ENCODE data around the gene BEST4. TPM values are rescaled to one million over a fixed set of nuclear protein-coding genes. Genes with fewer than 3 reads are reported as not detected.
A peak's percentile ranks its signal among the peaks of the same experiment; 100 is the strongest.

The BEST4 gene
- polyA plus RNA-seq, 1 donor (not counting 4 experiments of a cell fraction or from before 2014, with no cell fraction given), result 0.14 TPM

DNA sequence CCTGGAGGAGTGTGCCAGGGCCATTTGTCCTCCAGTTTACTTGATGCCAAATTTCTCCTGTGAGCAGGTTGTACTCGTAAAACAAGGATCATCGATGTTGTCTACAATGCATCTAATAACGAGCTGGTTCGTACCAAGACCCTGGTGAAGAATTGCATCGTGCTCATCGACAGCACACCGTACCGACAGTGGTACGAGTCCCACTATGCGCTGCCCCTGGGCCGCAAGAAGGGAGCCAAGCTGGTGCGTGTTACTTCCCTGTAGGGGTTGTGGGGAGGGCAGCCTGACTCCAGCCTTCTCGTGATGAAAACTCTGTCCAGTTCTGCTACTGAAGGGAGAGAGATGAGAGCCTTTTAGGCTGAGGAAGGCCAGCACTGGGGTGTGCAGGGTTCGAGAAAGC, 10.4 kb downstream of the BEST4 start:
- DNase-seq (ENCODE audit: low read depth, low spot score) (no peak), FAIRE-seq (no peak)
- peak overlapping the region; percentile 92 for H3K9ac ChIP-seq (ENCODE audit: control insufficient read depth, extremely low read depth, insufficient read depth, low read length)
- no peak overlapping the region for H2AFZ ChIP-seq (ENCODE audit: control insufficient read depth, low read length)
- H3K27ac ChIP-seq (ENCODE audit: control insufficient read depth, insufficient read depth, low read length), result no peak overlapping the region
- H3K27me3 ChIP-seq (ENCODE audit: control insufficient read depth, extremely low read depth, insufficient read depth, low read length), result no peaks in the 10 kb centered on the region
- TF ChIP-seq EZH2 (IDR thresholded peaks at IDR 0.05; ENCODE audit: low read length), result no peak
- TF ChIP-seq, protein P1, sequence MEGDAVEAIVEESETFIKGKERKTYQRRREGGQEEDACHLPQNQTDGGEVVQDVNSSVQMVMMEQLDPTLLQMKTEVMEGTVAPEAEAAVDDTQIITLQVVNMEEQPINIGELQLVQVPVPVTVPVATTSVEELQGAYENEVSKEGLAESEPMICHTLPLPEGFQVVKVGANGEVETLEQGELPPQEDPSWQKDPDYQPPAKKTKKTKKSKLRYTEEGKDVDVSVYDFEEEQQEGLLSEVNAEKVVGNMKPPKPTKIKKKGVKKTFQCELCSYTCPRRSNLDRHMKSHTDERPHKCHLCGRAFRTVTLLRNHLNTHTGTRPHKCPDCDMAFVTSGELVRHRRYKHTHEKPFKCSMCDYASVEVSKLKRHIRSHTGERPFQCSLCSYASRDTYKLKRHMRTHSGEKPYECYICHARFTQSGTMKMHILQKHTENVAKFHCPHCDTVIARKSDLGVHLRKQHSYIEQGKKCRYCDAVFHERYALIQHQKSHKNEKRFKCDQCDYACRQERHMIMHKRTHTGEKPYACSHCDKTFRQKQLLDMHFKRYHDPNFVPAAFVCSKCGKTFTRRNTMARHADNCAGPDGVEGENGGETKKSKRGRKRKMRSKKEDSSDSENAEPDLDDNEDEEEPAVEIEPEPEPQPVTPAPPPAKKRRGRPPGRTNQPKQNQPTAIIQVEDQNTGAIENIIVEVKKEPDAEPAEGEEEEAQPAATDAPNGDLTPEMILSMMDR (optimal IDR thresholded peaks at IDR 0.05 in 1 of 3, IDR thresholded peaks at IDR 0.05 in 1 of 3, conservative IDR thresholded peaks at IDR 0.05 in 1 of 3; ENCODE audit: extremely low read depth in 1 of 3, insufficient read depth in 2 of 3, low read length in 3 of 3), result no peak
- peaks cover 19% of the 10 kb centered on the region for H4K20me1 ChIP-seq (ENCODE audit: control insufficient read depth, extremely low read depth, insufficient read depth, low read length)
- H3K9me1 ChIP-seq (ENCODE audit: control insufficient read depth, extremely low read depth, insufficient read depth, low read length), result peaks cover 2% of the 10 kb centered on the region
- peak overlapping the region; percentile 85 to 94 (median 92) for H3K4me3 ChIP-seq (ENCODE audit: control insufficient read depth in 2 of 3, extremely low read depth in 1 of 3, insufficient read depth in 2 of 3, low read depth in 1 of 3, low read length in 3 of 3)
- peaks cover 26 to 47% of the 10 kb centered on the region in 2 experiments for H3K36me3 ChIP-seq (ENCODE audit: control insufficient read depth in 2 of 2, extremely low read depth in 1 of 2, insufficient read depth in 2 of 2, low read length in 2 of 2)
- H3K79me2 ChIP-seq (ENCODE audit: control insufficient read depth, insufficient read depth, low read length), result peaks cover 36% of the 10 kb centered on the region
- peak overlapping the region; percentile 92 for H3K4me2 ChIP-seq (ENCODE audit: control insufficient read depth, extremely low read depth, insufficient read depth, low read depth, low read length)
- dilution Hi-C loops (cut with MboI; ENCODE audit: extremely low pct_ligation_motif_present, low sequenced_read_pairs), result no loop called here
- no peaks in the 10 kb centered on the region for H3K9me3 ChIP-seq (ENCODE audit: control insufficient read depth, low read depth, low read length)
- peaks cover 17% of the 10 kb centered on the region for H3K4me1 ChIP-seq (ENCODE audit: control insufficient read depth, extremely low read depth, insufficient read depth, low read length)

DNA sequence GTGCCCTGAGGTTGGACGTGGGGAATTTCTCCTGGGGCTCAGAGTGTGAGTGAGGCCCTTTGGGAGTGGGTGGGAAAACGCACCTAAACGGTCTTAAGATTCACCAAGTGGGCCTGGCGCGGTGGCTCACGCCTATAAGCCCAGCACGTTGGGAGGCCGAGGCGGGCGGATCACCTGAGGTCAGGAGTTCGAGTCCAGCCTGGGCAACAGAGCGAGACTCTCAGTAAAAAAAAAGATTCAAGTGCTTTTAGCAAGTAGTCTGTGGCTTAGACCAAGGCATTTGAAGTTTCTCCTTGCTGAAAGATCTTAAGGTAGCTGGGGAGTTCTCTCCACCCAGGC, 11.3 kb downstream of the BEST4 start:
- Histone ChIP-seq H3K79me2 (ENCODE audit: control insufficient read depth, insufficient read depth, low read length) (peaks cover 36% of the 10 kb centered on the region), H4K20me1 (ENCODE audit: control insufficient read depth, extremely low read depth, insufficient read depth, low read length) (peaks cover 19% of the 10 kb centered on the region)
- dilution Hi-C loops (cut with MboI; ENCODE audit: extremely low pct_ligation_motif_present, low sequenced_read_pairs), result no loop called here

More for the DNA sequence above, 11.3 kb downstream of the BEST4 start:
- DNase-seq (ENCODE audit: low read depth, low spot score), result no peak
- peaks cover 26 to 44% of the 10 kb centered on the region in 2 experiments for H3K36me3 ChIP-seq (ENCODE audit: control insufficient read depth in 2 of 2, extremely low read depth in 1 of 2, insufficient read depth in 2 of 2, low read length in 2 of 2)
- H3K9me3 ChIP-seq (ENCODE audit: control insufficient read depth, low read depth, low read length), result no peaks in the 10 kb centered on the region
- TF ChIP-seq EZH2 (IDR thresholded peaks at IDR 0.05; ENCODE audit: low read length), result no peak
- TF ChIP-seq, protein P1 (optimal IDR thresholded peaks at IDR 0.05 in 1 of 3, IDR thresholded peaks at IDR 0.05 in 1 of 3, conservative IDR thresholded peaks at IDR 0.05 in 1 of 3; ENCODE audit: extremely low read depth in 1 of 3, insufficient read depth in 2 of 3, low read length in 3 of 3), result no peak
- H3K4me3 ChIP-seq (ENCODE audit: control insufficient read depth in 2 of 3, extremely low read depth in 1 of 3, insufficient read depth in 2 of 3, low read depth in 1 of 3, low read length in 3 of 3), result peak overlapping the region; percentile 85 to 94 (median 92)
- FAIRE-seq, result no peak
- peak overlapping the region; percentile 92 for H3K4me2 ChIP-seq (ENCODE audit: control insufficient read depth, extremely low read depth, insufficient read depth, low read depth, low read length)
- peaks cover 17% of the 10 kb centered on the region for H3K4me1 ChIP-seq (ENCODE audit: control insufficient read depth, extremely low read depth, insufficient read depth, low read length)
- peak overlapping the region; percentile 92 for H3K9ac ChIP-seq (ENCODE audit: control insufficient read depth, extremely low read depth, insufficient read depth, low read length)
- H3K27ac ChIP-seq (ENCODE audit: control insufficient read depth, insufficient read depth, low read length), result peak overlapping the region; percentile 97
- H2AFZ ChIP-seq (ENCODE audit: control insufficient read depth, low read length), result no peak overlapping the region
- H3K9me1 ChIP-seq (ENCODE audit: control insufficient read depth, extremely low read depth, insufficient read depth, low read length), result peaks cover 2% of the 10 kb centered on the region
- no peaks in the 10 kb centered on the region for H3K27me3 ChIP-seq (ENCODE audit: control insufficient read depth, extremely low read depth, insufficient read depth, low read length)

Measured in keratinocyte (primary cell).